Calu3 (cell line): ENCODE results near the gene FGF1. TPM values are rescaled to one million over a fixed set of nuclear protein-coding genes. Genes with fewer than 3 reads are reported as not detected.

Source experiments
- BruUV-seq: library from RNA; stranded (reverse); fragments of 400-500 nt; replicated peaks from 2 replicates; lab custom pipeline; 2021; lab: Mats Ljungman, UMichigan
- CTCF ChIA-PET: fragments of 300-600 bp; sonication (Branson Sonifier 250); formaldehyde crosslinking; loops from one replicate; lab custom pipeline; 2022; ENCODE audit warnings: antibody characterized with exemption; lab: Charles Lee
- DNase-seq: peaks from one replicate; pipeline ENCODE4 v3.0.0; 2022
- H3K27ac Mint-ChIP-seq: one replicate; pipeline ENCODE4 v1.8.0; 2022; ENCODE audit warnings: mixed read lengths; ENCODE audit not compliant: unreplicated experiment
- H3K27me3 Mint-ChIP-seq: one replicate; pipeline ENCODE4 v1.8.0; 2022; ENCODE audit warnings: mixed read lengths; ENCODE audit not compliant: unreplicated experiment
- H3K36me3 Mint-ChIP-seq: one replicate; pipeline ENCODE4 v1.8.0; 2022; ENCODE audit warnings: mild to moderate bottlenecking, moderate library complexity, mixed read lengths; ENCODE audit not compliant: insufficient read depth, unreplicated experiment
- H3K4me1 Mint-ChIP-seq: one replicate; pipeline ENCODE4 v1.8.0; 2022; ENCODE audit warnings: mild to moderate bottlenecking, low read depth, mixed read lengths; ENCODE audit not compliant: unreplicated experiment
- H3K4me3 Mint-ChIP-seq: one replicate; pipeline ENCODE4 v1.8.0; 2022; ENCODE audit warnings: mild to moderate bottlenecking, low read depth, moderate library complexity, mixed read lengths; ENCODE audit not compliant: unreplicated experiment
- H3K9me3 Mint-ChIP-seq: one replicate; pipeline ENCODE4 v1.8.0; 2022; ENCODE audit warnings: low read depth, mixed read lengths; ENCODE audit not compliant: unreplicated experiment
- intact Hi-C: fragments of 100-400 bp; cut with micrococcal nuclease; formaldehyde crosslinking; loops from one replicate; pipeline ENCODE4 v1.10.0; 2022; ENCODE audit not compliant: unreplicated experiment
- total RNA-seq: library from RNA; stranded (reverse); gene quantifications from 2 replicates; pipeline ENCODE4 v1.2.3, GENCODE V29; 2022
- TF ChIP-seq, protein P1 (sequence below): fragments of 200-600 bp; IDR thresholded peaks from one replicate; pipeline ENCODE4 v1.8.0; 2022; ENCODE audit warnings: antibody characterized with exemption; ENCODE audit not compliant: unreplicated experiment

Gene FGF1
- total RNA-seq, 1 experiment from 2014 or later = not detected

DNA sequence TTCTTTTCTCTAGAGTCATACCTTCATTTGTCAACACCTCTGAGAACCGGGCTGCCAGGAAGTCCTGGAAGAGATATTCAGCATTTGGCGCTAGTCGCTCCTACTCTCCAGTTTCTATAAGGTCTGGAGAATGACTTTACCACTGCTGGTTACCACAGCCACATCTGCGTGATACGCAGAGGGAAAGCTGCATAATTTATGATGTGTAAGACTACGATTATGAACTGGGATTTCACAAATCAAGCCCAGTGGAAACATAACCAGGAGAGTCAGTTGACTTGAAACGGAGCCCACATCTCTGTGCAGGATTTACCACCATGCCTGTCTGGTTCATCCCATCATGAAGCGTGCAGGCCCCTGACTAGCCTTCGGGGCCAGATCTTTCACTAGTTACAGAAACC, 72.6 kb downstream of the FGF1 start:
- no TSS peak for BruUV-seq
- peaks cover 39% of the 10 kb centered on the region for H3K27me3 Mint-ChIP-seq
- H3K36me3 Mint-ChIP-seq = no peaks in the 10 kb centered on the region
- H3K4me1 Mint-ChIP-seq = peaks cover 16% of the 10 kb centered on the region
- DNase-seq = no peak
- H3K27ac Mint-ChIP-seq = no peak overlapping the region
- TF ChIP-seq, protein P1, sequence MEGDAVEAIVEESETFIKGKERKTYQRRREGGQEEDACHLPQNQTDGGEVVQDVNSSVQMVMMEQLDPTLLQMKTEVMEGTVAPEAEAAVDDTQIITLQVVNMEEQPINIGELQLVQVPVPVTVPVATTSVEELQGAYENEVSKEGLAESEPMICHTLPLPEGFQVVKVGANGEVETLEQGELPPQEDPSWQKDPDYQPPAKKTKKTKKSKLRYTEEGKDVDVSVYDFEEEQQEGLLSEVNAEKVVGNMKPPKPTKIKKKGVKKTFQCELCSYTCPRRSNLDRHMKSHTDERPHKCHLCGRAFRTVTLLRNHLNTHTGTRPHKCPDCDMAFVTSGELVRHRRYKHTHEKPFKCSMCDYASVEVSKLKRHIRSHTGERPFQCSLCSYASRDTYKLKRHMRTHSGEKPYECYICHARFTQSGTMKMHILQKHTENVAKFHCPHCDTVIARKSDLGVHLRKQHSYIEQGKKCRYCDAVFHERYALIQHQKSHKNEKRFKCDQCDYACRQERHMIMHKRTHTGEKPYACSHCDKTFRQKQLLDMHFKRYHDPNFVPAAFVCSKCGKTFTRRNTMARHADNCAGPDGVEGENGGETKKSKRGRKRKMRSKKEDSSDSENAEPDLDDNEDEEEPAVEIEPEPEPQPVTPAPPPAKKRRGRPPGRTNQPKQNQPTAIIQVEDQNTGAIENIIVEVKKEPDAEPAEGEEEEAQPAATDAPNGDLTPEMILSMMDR = no peak
- no peak overlapping the region for H3K4me3 Mint-ChIP-seq
- no peaks in the 10 kb centered on the region for H3K9me3 Mint-ChIP-seq
- intact Hi-C loops = no loop called here
- CTCF ChIA-PET = no interaction called here

DNA sequence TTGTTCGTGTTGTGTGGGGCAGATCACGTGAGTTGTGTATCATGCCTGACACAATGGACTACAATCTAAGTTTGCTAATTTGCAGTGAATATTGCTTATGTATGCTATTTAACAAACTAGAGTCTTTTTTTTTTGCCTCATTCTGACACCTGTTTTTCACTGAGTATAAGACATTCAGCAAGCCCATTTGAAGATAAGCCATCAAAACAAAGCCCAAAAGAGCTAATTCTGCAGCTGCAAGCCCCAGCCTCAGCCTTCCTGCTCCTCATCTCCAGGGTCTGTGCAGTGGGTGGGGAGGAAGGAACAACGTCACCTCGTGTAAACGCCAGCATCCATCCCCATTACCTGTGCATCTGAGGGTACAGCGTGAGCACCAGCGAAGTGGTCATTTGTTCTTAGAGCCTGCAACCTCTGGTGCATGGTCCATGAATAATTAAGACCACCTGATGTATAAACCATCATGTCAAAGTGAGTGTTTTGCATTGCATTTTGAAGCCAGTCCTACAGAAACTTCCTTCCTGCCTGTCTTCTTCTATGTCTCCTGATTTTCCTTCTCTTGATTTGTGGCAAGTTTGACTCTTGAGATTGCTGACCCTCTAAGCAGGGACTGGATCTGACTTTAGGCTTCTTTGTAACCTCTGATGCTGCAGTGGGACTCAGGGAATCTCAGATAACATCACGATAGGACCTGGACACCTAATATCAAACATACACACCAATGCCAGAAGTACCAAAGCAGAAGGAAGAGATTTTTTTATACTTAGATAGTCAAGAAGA, 73.2 kb downstream of the FGF1 start:
- intact Hi-C loops = no loop called here
- H3K27me3 Mint-ChIP-seq = peaks cover 39% of the 10 kb centered on the region
- CTCF ChIA-PET = interaction anchor here (0.7 to 3.1 kb wide), 2 partner anchors 10 to 86 kb away, joined by 3 to 15 read pairs; no protein-coding TSS in a partner anchor
- no peaks in the 10 kb centered on the region for H3K9me3 Mint-ChIP-seq
- H3K4me1 Mint-ChIP-seq = peaks cover 16% of the 10 kb centered on the region
- DNase-seq = no peak
- BruUV-seq = no TSS peak
- TF ChIP-seq, protein P1 = no peak
- no peak overlapping the region for H3K27ac Mint-ChIP-seq
- H3K4me3 Mint-ChIP-seq = no peak overlapping the region
- no peaks in the 10 kb centered on the region for H3K36me3 Mint-ChIP-seq

DNA sequence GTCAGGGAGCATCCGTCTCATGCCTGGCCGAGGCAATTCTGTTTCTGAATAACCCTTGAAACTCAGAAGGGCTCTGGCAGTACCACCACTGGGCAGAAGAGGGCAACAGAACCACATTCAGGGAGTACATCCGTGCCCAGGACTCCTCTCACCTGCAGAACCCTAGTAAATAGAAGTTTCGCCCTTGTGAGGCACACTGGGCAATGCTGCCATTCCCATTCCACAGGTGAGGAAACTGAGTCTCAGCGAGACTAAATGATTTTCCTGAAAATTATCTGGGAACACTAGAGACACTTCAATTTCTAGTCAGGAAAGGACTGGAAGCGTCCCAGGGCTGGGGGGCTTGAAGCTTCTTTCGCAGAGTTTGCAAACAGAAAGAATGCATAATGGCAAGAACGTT, 74.7 kb downstream of the FGF1 start:
- Mint-ChIP-seq H3K9me3 (no peaks in the 10 kb centered on the region), H3K27me3 (peaks cover 39% of the 10 kb centered on the region), H3K4me3 (no peak overlapping the region), H3K27ac (no peak overlapping the region), H3K4me1 (peaks cover 16% of the 10 kb centered on the region), H3K36me3 (no peaks in the 10 kb centered on the region)
- TF ChIP-seq, protein P1 = peak; percentile 94
- CTCF ChIA-PET = interaction anchor here (1.0 to 3.1 kb wide), 3 partner anchors 34 to 87 kb away, joined by 3 to 15 read pairs (median 8); no protein-coding TSS in a partner anchor
- intact Hi-C loops = loop anchor here (1.0 kb wide), 2 partner anchors 44 to 88 kb away; no protein-coding TSS in a partner anchor
- DNase-seq = peak; percentile 88
- BruUV-seq = no TSS peak

DNA sequence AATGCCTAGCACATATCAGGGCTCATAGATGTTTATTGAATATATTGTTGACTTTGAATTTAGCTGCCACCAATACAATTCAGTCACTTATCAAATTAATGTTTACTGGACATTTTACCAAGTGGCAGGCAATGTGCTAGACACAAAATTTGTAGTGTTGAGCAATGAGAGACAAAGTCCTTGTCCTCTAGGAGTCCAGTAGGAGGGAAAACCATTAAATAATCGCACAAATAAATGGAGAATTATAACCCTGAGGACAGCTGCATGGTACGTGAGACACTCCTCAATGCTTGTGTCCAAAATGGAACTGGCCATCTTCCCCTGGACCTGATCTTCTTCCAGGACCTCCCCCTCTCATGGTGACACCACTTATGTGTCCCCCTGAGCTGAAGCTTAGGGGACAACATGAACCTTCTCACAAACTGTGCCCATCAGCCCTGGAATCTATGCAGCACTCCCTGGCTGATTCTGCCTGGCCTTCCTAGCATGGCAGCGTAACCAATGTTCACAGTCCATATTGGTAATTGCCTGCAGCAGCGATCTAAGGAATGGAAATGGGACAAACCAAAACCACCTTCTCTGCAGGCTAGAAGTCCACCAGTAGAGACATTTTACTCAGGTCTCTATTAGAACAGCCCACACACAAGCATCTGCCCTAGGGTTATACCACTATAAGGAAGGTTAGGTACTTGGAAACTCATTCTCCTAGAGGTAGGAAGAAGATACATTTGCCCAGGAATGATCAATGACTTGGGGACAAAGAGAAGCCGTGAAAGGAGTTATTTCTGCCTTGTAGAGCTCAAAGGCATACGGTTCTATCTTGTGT, 75.5 kb downstream of the FGF1 start:
- CTCF ChIA-PET = interaction anchor here (1.9 to 3.1 kb wide), 3 partner anchors 34 to 88 kb away, joined by 6 to 15 read pairs (median 8); no protein-coding TSS in a partner anchor
- Mint-ChIP-seq H3K9me3 (no peaks in the 10 kb centered on the region), H3K4me3 (no peak overlapping the region), H3K4me1 (peaks cover 16% of the 10 kb centered on the region), H3K36me3 (no peaks in the 10 kb centered on the region), H3K27ac (no peak overlapping the region), H3K27me3 (peaks cover 39% of the 10 kb centered on the region)
- TF ChIP-seq, protein P1 = no peak
- intact Hi-C loops = loop anchor here (1.0 kb wide), 2 partner anchors 45 to 89 kb away; no protein-coding TSS in a partner anchor
- no peak for DNase-seq
- BruUV-seq = no TSS peak
